HG02571 (cell line): Measurements from ENCODE around the gene POM121.
"Not testable (repeated sequence)": the region's sequence is repeated elsewhere in the genome, so short reads cannot be mapped to it uniquely, and the experiment has no call there.

ENCODE experiments used
- ATAC-seq: cut with Tn5 transposase; IDR thresholded peaks from one replicate; pipeline ENCODE4 v1.9.1; 2021; ENCODE audit warnings: mild to moderate bottlenecking, moderate library complexity; ENCODE audit not compliant: unreplicated experiment

Gene POM121

GRCh38 chr7:72990146-72990913 is 65.4 kb downstream of the POM121 start:
- not testable (repeated sequence) for ATAC-seq

GRCh38 chr7:72995484-72995883 is 70.6 kb downstream of the POM121 start:
- ATAC-seq, result not testable (repeated sequence)

GRCh38 chr7:72997447-72997846 is 72.6 kb downstream of the POM121 start:
- ATAC-seq, result not testable (repeated sequence)

GRCh38 chr7:72997887-72998468 is 73.1 kb downstream of the POM121 start:
- ATAC-seq, result not testable (repeated sequence)
